Dermis microvascular lymphatic vessel endothelial cell (primary cell): ENCODE measurements around the gene CEACAM18. TPM values are rescaled to one million over a fixed set of nuclear protein-coding genes. Genes with fewer than 3 reads are reported as not detected.
A peak's percentile ranks its signal among the peaks of the same experiment; 100 is the strongest.
"Not testable (repeated sequence)": the region's sequence is repeated elsewhere in the genome, so short reads cannot be mapped to it uniquely, and the experiment has no call there.

Experiments used
- DNase-seq, 2 donors: peaks; one replicate each; pipeline versions ENCODE4 v3.0.0 to v3.0.0-alpha.2; 2010; ENCODE audit warnings: low read depth in 2 of 2
- total RNA-seq: library from RNA; depleted of rRNA; stranded (reverse); fragments of >200 nt; gene quantifications from 2 replicates; pipeline ENCODE4 v1.2.1, GENCODE V29; 2014

CEACAM18 gene
- total RNA-seq, 1 donor from 2014 or later = not detected

- DNase-seq = no peak
These were observed 13.2 kb downstream of the CEACAM18 start for GRCh38 chr19:51491586-51491985.

GRCh38 chr19:51493776-51494175 is 15.4 kb downstream of the CEACAM18 start:
- DNase-seq = no peak

GRCh38 chr19:51497666-51498065 is 19.3 kb downstream of the CEACAM18 start:
- no peak for DNase-seq

- DNase-seq = not testable (repeated sequence)
These were observed 22.6 kb downstream of the CEACAM18 start for GRCh38 chr19:51500931-51501330.

GRCh38 chr19:51501594-51502263 is 23.4 kb downstream of the CEACAM18 start, which contains the start of gene SIGLEC12:
Gene SIGLEC12, minus strand, starts transcription at chr19:51501800. Its CDS starts 67 bp downstream, at chr19:51501733.
- no peak for DNase-seq

- no peak for DNase-seq
These were observed 25.0 kb downstream of the CEACAM18 start for GRCh38 chr19:51503286-51503817.

- DNase-seq = no peak
These were observed 25.6 kb downstream of the CEACAM18 start for GRCh38 chr19:51503896-51504295.

- no peak for DNase-seq
These were observed 27.6 kb downstream of the CEACAM18 start for GRCh38 chr19:51505904-51506303.

- no peak for DNase-seq
These were observed 28.9 kb downstream of the CEACAM18 start for GRCh38 chr19:51507192-51507591.

- DNase-seq = no peak
These were observed 29.3 kb downstream of the CEACAM18 start for GRCh38 chr19:51507640-51508058.

GRCh38 chr19:51508059-51508733 is 29.9 kb downstream of the CEACAM18 start:
- no peak for DNase-seq

- no peak for DNase-seq
These were observed 31.7 kb downstream of the CEACAM18 start for GRCh38 chr19:51509823-51510660.

GRCh38 chr19:51511353-51511752 is 33.0 kb downstream of the CEACAM18 start:
- peak in 1 of 2 donors; percentile 10 for DNase-seq

- DNase-seq = no peak
These were observed 35.6 kb downstream of the CEACAM18 start for GRCh38 chr19:51513968-51514367.

- DNase-seq = peak; percentile 30 to 57
These were observed 36.6 kb downstream of the CEACAM18 start for GRCh38 chr19:51514866-51515481.

- no peak for DNase-seq
These were observed 42.4 kb downstream of the CEACAM18 start for GRCh38 chr19:51520728-51521127.

- DNase-seq = no peak
These were observed 43.0 kb downstream of the CEACAM18 start for GRCh38 chr19:51521357-51521756.

GRCh38 chr19:51521781-51522180 is 43.4 kb downstream of the CEACAM18 start:
- no peak for DNase-seq

- DNase-seq = no peak
These were observed 46.4 kb downstream of the CEACAM18 start for GRCh38 chr19:51524666-51525264.

- no peak for DNase-seq
These were observed 47.3 kb downstream of the CEACAM18 start for GRCh38 chr19:51525651-51526050.

GRCh38 chr19:51529301-51529700 is 51.0 kb downstream of the CEACAM18 start:
- DNase-seq = no peak
